Endothelial cell of umbilical vein (primary cell): ENCODE measurements around the gene AFG1L. TPM values are rescaled to one million over a fixed set of nuclear protein-coding genes. Genes with fewer than 3 reads are reported as not detected.

Experiments used
- BruUV-seq: library from RNA; stranded (reverse); fragments of 400-500 nt; replicated peaks from 2 replicates; lab custom pipeline; 2021; lab: Mats Ljungman, UMichigan
- CTCF ChIA-PET: fragments of 300-600, 350-600 bp; sonication (Branson Sonifier 250); formaldehyde crosslinking; loops from one replicate; lab custom pipeline; 2021; ENCODE audit warnings: antibody characterized with exemption, inconsistent platforms; lab: Charles Lee
- POLR2A ChIA-PET: fragments of 300-600, 350-600 bp; sonication (Branson Sonifier 250); formaldehyde crosslinking; loops from one replicate; lab custom pipeline; 2021; ENCODE audit warnings: antibody characterized with exemption, inconsistent platforms; lab: Charles Lee
- DNase-seq: peaks from one replicate; pipeline ENCODE4 v3.0.0-alpha.2; 2011; ENCODE audit warnings: low read depth, low spot score
- FAIRE-seq: peaks from 2 replicates; lab custom pipeline; 2011; peaks lifted over from hg19 to GRCh38; lab: Jason Lieb, UNC
- H2AFZ ChIP-seq: 2 replicates; pipeline ENCODE4 v1.6.0; 2012; ENCODE audit warnings: low read depth, low read length, control low read depth, inconsistent platforms
- H3K27ac ChIP-seq: 2 replicates; pipeline ENCODE4 v1.5.1; 2011; ENCODE audit warnings: low read depth, mild to moderate bottlenecking, control low read depth, low read length, moderate library complexity; ENCODE audit not compliant: insufficient read depth
- H3K27me3 ChIP-seq, 2 experiments: 2 replicates each; pipeline versions ENCODE4 v1.6.0 to v1.6.1; 2011; ENCODE audit warnings: low read length in 2 of 2, mixed read lengths in 1 of 2; ENCODE audit not compliant: control insufficient read depth in 2 of 2, insufficient read depth in 2 of 2
- H3K36me3 ChIP-seq, 2 experiments: 2 replicates in 1 of 2; 3 replicates in 1 of 2; pipeline ENCODE4 v1.5.1; 2011; ENCODE audit warnings: low read length in 2 of 2, mild to moderate bottlenecking in 1 of 2, moderate library complexity in 1 of 2; ENCODE audit not compliant: control insufficient read depth in 2 of 2, insufficient read depth in 2 of 2; ENCODE audit errors: extremely low read depth in 1 of 2
- H3K4me1 ChIP-seq: 3 replicates; pipeline ENCODE4 v1.5.1; 2011; ENCODE audit warnings: mild to moderate bottlenecking, low read length; ENCODE audit not compliant: control insufficient read depth, insufficient read depth; ENCODE audit errors: extremely low read depth
- H3K4me2 ChIP-seq: 2 replicates; pipeline ENCODE4 v1.6.1; 2011; ENCODE audit warnings: low read length, control low read depth, mixed read lengths; ENCODE audit not compliant: insufficient read depth
- H3K4me3 ChIP-seq, 3 experiments: fragments of 200-600 bp in 1 of 3; sonication (generic), shearing (Covaris generic) in 1 of 3; replicated peaks in 1 of 3; 2 replicates each; pipeline ENCODE4 v1.5.1; 2011 to 2016; ENCODE audit warnings: control low read depth in 3 of 3, low read length in 3 of 3, mild to moderate bottlenecking in 2 of 3, inconsistent platforms in 1 of 3, low read depth in 1 of 3, moderate library complexity in 1 of 3; ENCODE audit not compliant: insufficient read depth in 1 of 3
- H3K79me2 ChIP-seq: 2 replicates; pipeline ENCODE4 v1.6.0; 2012; ENCODE audit warnings: low read length, inconsistent platforms; ENCODE audit not compliant: control insufficient read depth, insufficient read depth
- H3K9ac ChIP-seq: replicated peaks from 2 replicates; pipeline ENCODE3; 2011; ENCODE audit warnings: low read length, control low read depth; ENCODE audit not compliant: insufficient read depth; ENCODE audit errors: extremely low read depth
- H3K9me1 ChIP-seq: replicated peaks from 3 replicates; pipeline ENCODE4 v1.6.0; 2011; ENCODE audit warnings: mild to moderate bottlenecking, low read length; ENCODE audit not compliant: control insufficient read depth, insufficient read depth; ENCODE audit errors: extremely low read depth
- H3K9me3 ChIP-seq: replicated peaks from 2 replicates; pipeline ENCODE4 v1.5.1; 2012; ENCODE audit warnings: low read length, inconsistent platforms; ENCODE audit not compliant: control insufficient read depth, insufficient read depth
- H4K20me1 ChIP-seq: replicated peaks from 2 replicates; pipeline ENCODE3; 2011; ENCODE audit warnings: mild to moderate bottlenecking, low read length; ENCODE audit not compliant: control insufficient read depth, insufficient read depth; ENCODE audit errors: extremely low read depth
- CTCF ChIP-seq, 2 donors: IDR thresholded peaks; 1 replicate in 1 of 2; 2 replicates in 1 of 2; pipeline ENCODE4 v1.5.1; 2011; ENCODE audit warnings: low read length in 2 of 2, mild to moderate bottlenecking in 2 of 2, moderate library complexity in 2 of 2, control low read depth in 1 of 2, inconsistent platforms in 1 of 2, low read depth in 1 of 2; ENCODE audit not compliant: insufficient read depth in 1 of 2; ENCODE audit errors: extremely low read depth in 1 of 2
- EZH2 ChIP-seq: IDR thresholded peaks from 2 replicates; pipeline ENCODE4 v1.6.1; 2012; ENCODE audit warnings: borderline replicate concordance, low read depth, mild to moderate bottlenecking, moderate library complexity, low read length, inconsistent platforms; ENCODE audit not compliant: severe bottlenecking
- FOS ChIP-seq: IDR thresholded peaks from 2 replicates; pipeline ENCODE4 v1.6.1; 2011; ENCODE audit warnings: mild to moderate bottlenecking, low read length, moderate library complexity, borderline replicate concordance; ENCODE audit not compliant: insufficient read depth
- GATA2 ChIP-seq: IDR thresholded peaks from 2 replicates; pipeline ENCODE4 v1.7.0; 2011; ENCODE audit warnings: low read depth, mild to moderate bottlenecking, moderate library complexity, mixed read lengths, low read length; ENCODE audit not compliant: insufficient read length, insufficient read depth
- JUN ChIP-seq: IDR thresholded peaks from 2 replicates; pipeline ENCODE4 v1.6.1; 2011; ENCODE audit warnings: borderline replicate concordance, low read depth; ENCODE audit not compliant: insufficient read length, insufficient read depth
- MAX ChIP-seq: IDR thresholded peaks from 2 replicates; pipeline ENCODE4 v1.6.1; 2011; ENCODE audit not compliant: insufficient read depth, insufficient read length
- MYC ChIP-seq: IDR thresholded peaks from one replicate; pipeline ENCODE4 v1.6.1; 2011; ENCODE audit warnings: mild to moderate bottlenecking, low read depth, low read length
- POLR2A ChIP-seq: IDR thresholded peaks from 2 replicates; pipeline ENCODE4 v1.6.1; 2012; ENCODE audit warnings: low read depth, mild to moderate bottlenecking, control low read depth, low read length
- POLR2AphosphoS5 ChIP-seq: IDR thresholded peaks from 2 replicates; pipeline ENCODE4 v1.6.1; 2012; ENCODE audit warnings: low read depth, mild to moderate bottlenecking, control low read depth, low read length, moderate library complexity; ENCODE audit not compliant: insufficient read depth
- dilution Hi-C: fragments of 300-500 bp; cut with MboI; formaldehyde crosslinking; loops from one replicate; pipeline ENCODE4 v1.15.0; 2019; ENCODE audit warnings: low sequenced_read_pairs; ENCODE audit not compliant: extremely low pct_ligation_motif_present
- intact Hi-C: fragments of 100-400 bp; cut with micrococcal nuclease; formaldehyde crosslinking; loops from one replicate; pipeline ENCODE4 v1.10.0; 2022
- polyA plus RNA-seq, 4 experiments: library from polyadenylated mRNA; depleted of rRNA in 3 of 4; stranded (reverse) in 3 of 4; unstranded in 1 of 4; fragments of >200 nt; gene quantifications; 2 replicates each; pipeline versions ENCODE4 v1.2.1 to v1.2.3, GENCODE V29; 2011 to 2012; ENCODE audit warnings: missing spikeins in 1 of 4
- total RNA-seq: library from RNA; stranded (reverse); gene quantifications from 2 replicates; pipeline ENCODE4 v1.2.3, GENCODE V29; 2021

The AFG1L gene
- total and polyA plus RNA-seq, 2 donors (not counting 3 experiments of a cell fraction or from before 2014, with no cell fraction given), result 1.0 to 6.2 TPM

- Histone ChIP-seq H3K9me1 (no peaks in the 10 kb centered on the region), H2AFZ (no peak overlapping the region), H3K36me3 (no peaks in the 10 kb centered on the region), H3K9ac (no peak overlapping the region), H3K4me2 (no peak overlapping the region), H3K27me3 (no peaks in the 10 kb centered on the region), H3K4me3 (no peak overlapping the region), H3K4me1 (no peaks in the 10 kb centered on the region), H4K20me1 (no peaks in the 10 kb centered on the region), H3K27ac (no peak overlapping the region), H3K79me2 (no peaks in the 10 kb centered on the region), H3K9me3 (no peaks in the 10 kb centered on the region)
- dilution Hi-C loops, result no loop called here
- ChIA-PET CTCF (interaction anchor here (1.5 kb wide), 1 partner anchor 155 kb away, joined by 4 read pairs; no protein-coding TSS in a partner anchor), POLR2A (no interaction called here)
- TF ChIP-seq JUN (no peak), EZH2 (no peak), MAX (no peak), CTCF (IDR thresholded peaks at IDR 0.05; ENCODE audit: extremely low read depth in 1 of 2, insufficient read depth in 1 of 2, low read depth in 1 of 2, low read length in 2 of 2) (no peak), POLR2A (no peak), POLR2AphosphoS5 (no peak), FOS (no peak), MYC (no peak), GATA2 (no peak)
- intact Hi-C loops, result no loop called here
- DNase-seq (no peak), FAIRE-seq (no peak)
- no TSS peak for BruUV-seq
Measured at GRCh38 chr6:108336971-108337370, 42.1 kb downstream of the AFG1L start.
